PFSK-1 (cell line): ENCODE data around the gene PXN.

Experiments used
- POLR2AphosphoS5 ChIP-seq: IDR thresholded peaks from 2 replicates; pipeline ENCODE4 v1.6.1; 2012; ENCODE audit warnings: low read depth, mild to moderate bottlenecking, control low read depth, low read length, moderate library complexity
- REST ChIP-seq, 2 experiments: IDR thresholded peaks; 2 replicates each; pipeline versions ENCODE4 v1.6.1 to v1.8.0; 2011 to 2012; ENCODE audit warnings: low read depth in 2 of 2, low read length in 2 of 2, control low read depth in 1 of 2, inconsistent platforms in 1 of 2, mild to moderate bottlenecking in 1 of 2, moderate library complexity in 1 of 2; ENCODE audit not compliant: insufficient read depth in 1 of 2

GRCh38 chr12:120213758-120214157, 51.8 kb downstream of the PXN start:
- TF ChIP-seq POLR2AphosphoS5 (no peak), REST (IDR thresholded peaks at IDR 0.05; ENCODE audit: insufficient read depth in 1 of 2, low read depth in 2 of 2, low read length in 2 of 2) (no peak)
